Adrenal gland (tissue), 12 donors: Measurements from ENCODE around the gene FADS2. TPM values are rescaled to one million over a fixed set of nuclear protein-coding genes. Genes with fewer than 3 reads are reported as not detected.

Experiments used
- DNase-seq, 7 donors: peaks; one replicate each; pipeline ENCODE4 v3.0.0-alpha.2; 2019 to 2020
- H3K27ac ChIP-seq, 5 donors: fragments of 200-600 bp; sonication (generic) in 4 of 5; 1 replicate in 3 of 5; 2 replicates in 2 of 5; pipeline versions ENCODE4 v1.5.1 to v1.8.0; 2016 to 2020; ENCODE audit warnings: mild to moderate bottlenecking in 1 of 5
- H3K27me3 ChIP-seq: fragments of 200-600 bp; 2 replicates; pipeline ENCODE4 v1.8.0; 2021
- H3K36me3 ChIP-seq, 2 donors: fragments of 200-600 bp; replicated peaks in 1 of 2; 1 replicate in 1 of 2; 2 replicates in 1 of 2; pipeline versions ENCODE4 v1.5.1 to v1.8.0; 2018 to 2022
- H3K4me1 ChIP-seq, 2 donors: fragments of 200-600 bp; replicated peaks in 1 of 2; 1 replicate in 1 of 2; 2 replicates in 1 of 2; pipeline versions ENCODE4 v1.5.1 to v1.8.0; 2018 to 2021
- H3K4me3 ChIP-seq, 4 donors: fragments of 200-600 bp; sonication (generic) in 3 of 4; one replicate each; pipeline ENCODE4 v1.5.1; 2016 to 2018
- H3K9me3 ChIP-seq, 3 donors: fragments of 200-600 bp; sonication (generic) in 1 of 3; replicated peaks in 1 of 3; 1 replicate in 2 of 3; 2 replicates in 1 of 3; pipeline versions ENCODE4 v1.5.1 to v1.8.0; 2016 to 2021
- CTCF ChIP-seq, 6 experiments: fragments of 450-650 bp in 4 of 6; fragments of 200-600 bp in 2 of 6; sonication (generic) in 1 of 6; IDR thresholded peaks; 1 replicate in 5 of 6; 2 replicates in 1 of 6; pipeline versions ENCODE4 v1.5.1 to v1.8.0; 2016 to 2021; ENCODE audit warnings: antibody characterized with exemption in 6 of 6, mild to moderate bottlenecking in 2 of 6, moderate library complexity in 1 of 6
- POLR2A ChIP-seq, 2 donors: fragments of 450-650 bp; IDR thresholded peaks; one replicate each; pipeline ENCODE4 v1.6.1; 2017; ENCODE audit warnings: antibody characterized with exemption in 2 of 2, mild to moderate bottlenecking in 2 of 2, moderate library complexity in 1 of 2
- WGBS, 4 donors: extraction: QIAGEN DNeasy Blood & Tissue Kit in 2 of 4; methylation state at CpG; one replicate each; pipeline versions ENCODE4 v1.1.5 to v1.1.7; 2013 to 2017; 5-methylcytosine and 5-hydroxymethylcytosine counted together
- intact Hi-C, 2 donors: fragments of 100-400 bp; cut with DNase I; formaldehyde crosslinking; loops; one replicate each; pipeline versions ENCODE4 v1.14.1 to v1.15.0; 2022 to 2023
- polyA plus RNA-seq, 3 donors: library from polyadenylated mRNA; stranded (reverse); fragments of 200-250 nt in 2 of 3; fragments of 350-450 nt in 1 of 3; fragmentation: Illumina TruSeq in 1 of 3; extraction: RNeasy Lipid Tissue Mini Kit (QIAGEN cat#74804) in 1 of 3; gene quantifications; one replicate each; pipeline ENCODE4 v1.2.3, GENCODE V29; 2013 to 2014
- total RNA-seq, 9 donors: library from RNA; depleted of rRNA in 4 of 9; stranded (reverse); fragments of >200 nt in 4 of 9; fragments of 120-200 nt in 1 of 9; fragmentation: NEBNext Ultra II Directional in 1 of 9; extraction: Animal tissue kit (Norgen Biotek cat#: 25700) in 1 of 9; gene quantifications; one replicate each; pipeline versions ENCODE4 v1.1.0 to v1.2.4, GENCODE V29; 2013 to 2023
- donor health status: healthy with polysubstance abuse.
- donor health status: Bipolar disorder and iron deficiency.
- donor health status: DM: yes; HTN: yes; CAD: no.
- donor health status: DM: no; HTN: no; CAD: no.
- donor health status: DM: no; HTN: no; CAD: no.
- donor health status: DM: yes; HTN: yes; CAD: no.

The FADS2 gene
- total and polyA plus RNA-seq, 12 donors, result 134 to 1,327 (median 488) TPM

DNA sequence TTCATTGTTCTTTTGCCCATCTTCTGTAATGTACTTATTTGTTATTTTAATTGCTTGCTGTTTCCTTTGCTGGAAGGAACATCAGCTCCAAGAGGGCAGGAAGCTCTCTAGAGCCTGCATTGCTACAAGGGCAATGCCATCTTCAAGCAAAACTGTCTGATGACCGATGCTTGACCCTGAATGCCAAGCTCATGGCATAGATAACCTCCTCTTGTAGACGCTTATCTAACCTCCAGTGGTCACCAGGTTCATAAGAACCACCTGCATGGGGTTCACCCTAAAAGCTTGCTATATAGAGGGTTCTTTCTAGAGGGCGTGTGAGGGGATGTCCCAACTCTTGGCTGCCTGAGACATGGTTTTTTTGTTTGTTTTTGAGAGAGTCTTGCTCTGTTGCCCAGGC, 46.8 kb downstream of the FADS2 start:
- Histone ChIP-seq H3K27ac (no peak overlapping the region), H3K36me3 (no peaks in the 10 kb centered on the region)

DNA sequence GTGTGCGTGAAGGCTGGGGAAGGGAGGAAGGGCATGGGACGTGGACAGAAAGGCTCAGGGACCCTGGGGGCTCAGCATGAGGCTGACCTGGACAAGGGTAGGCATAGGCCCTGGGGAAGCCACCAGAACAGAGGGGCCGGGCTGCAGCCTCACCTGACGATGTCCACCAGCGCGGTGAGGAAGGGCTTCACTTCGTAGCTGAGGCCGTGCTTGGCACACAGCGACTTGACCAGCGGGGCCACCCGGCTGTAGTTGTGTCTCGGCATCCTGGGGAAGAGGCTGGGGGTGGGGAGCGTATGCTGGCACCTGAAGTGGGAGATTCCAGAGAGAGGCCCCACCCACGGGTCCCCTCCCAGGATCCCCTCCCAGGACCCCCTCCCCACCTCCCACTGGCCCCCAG, 47.6 kb downstream of the FADS2 start:
- no peak overlapping the region for H3K4me3 ChIP-seq
- TF ChIP-seq POLR2A (IDR thresholded peaks at IDR 0.05) (no peak), CTCF (IDR thresholded peaks at IDR 0.05) (no peak)
- WGBS, 4 donors, result 86 to 95% (median 92%) methylated on average over 5 to 14 of the region's 14 CpGs
- no peaks in the 10 kb centered on the region for H3K9me3 ChIP-seq
- H3K27me3 ChIP-seq, result no peaks in the 10 kb centered on the region
- H3K4me1 ChIP-seq, result peaks cover 6 to 7% of the 10 kb centered on the region in 2 donors
- no peaks in the 10 kb centered on the region for H3K36me3 ChIP-seq
- intact Hi-C loops, result loop anchor here in 1 of 2 donors (5.0 kb wide), 1 partner anchor 78 kb away; no protein-coding TSS in a partner anchor
- no peak for DNase-seq
- no peak overlapping the region for H3K27ac ChIP-seq

More for the DNA sequence above, 46.8 kb downstream of the FADS2 start:
- intact Hi-C loops, result loop anchor here in 1 of 2 donors (5.0 kb wide), 1 partner anchor 78 kb away; no protein-coding TSS in a partner anchor
- no peak for TF ChIP-seq POLR2A (IDR thresholded peaks at IDR 0.05)
- TF ChIP-seq CTCF (IDR thresholded peaks at IDR 0.05), result no peak
- H3K27me3 ChIP-seq, result no peaks in the 10 kb centered on the region
- DNase-seq, result no peak
- H3K9me3 ChIP-seq, result no peaks in the 10 kb centered on the region
- peaks cover 6 to 7% of the 10 kb centered on the region in 2 donors for H3K4me1 ChIP-seq
- 54 to 85% (median 66%) methylated on average over 3 of the region's 3 CpGs for WGBS, 4 donors
- H3K4me3 ChIP-seq, result no peak overlapping the region

DNA sequence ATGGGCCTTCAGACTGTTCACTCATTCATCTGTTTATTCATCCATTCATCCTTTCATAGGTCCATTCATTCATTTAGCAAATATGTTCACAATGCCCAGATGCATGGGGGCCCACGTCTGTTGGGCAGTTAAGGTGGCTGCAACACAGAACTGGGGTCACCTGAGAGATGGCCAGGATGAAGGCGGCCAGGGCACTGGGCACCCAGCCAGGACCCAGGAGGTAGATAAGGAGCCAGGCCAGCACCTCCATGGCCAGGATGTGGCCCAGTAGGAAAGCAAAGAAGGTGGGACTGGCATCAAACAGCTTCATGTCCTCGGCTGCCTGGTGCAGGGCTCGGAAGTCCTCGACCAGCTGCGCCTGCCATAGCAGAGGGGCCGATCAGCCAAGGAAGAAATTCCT, 51.1 kb downstream of the FADS2 start:
- H3K9me3 ChIP-seq, result no peaks in the 10 kb centered on the region
- H3K27ac ChIP-seq, result no peak overlapping the region
- no peaks in the 10 kb centered on the region for H3K4me1 ChIP-seq
- intact Hi-C loops, result loop anchor here in 1 of 2 donors (5.0 kb wide), 1 partner anchor 82 kb away; no protein-coding TSS in a partner anchor
- TF ChIP-seq CTCF (IDR thresholded peaks at IDR 0.05) (no peak), POLR2A (IDR thresholded peaks at IDR 0.05) (no peak)
- DNase-seq, result no peak
- no peaks in the 10 kb centered on the region for H3K27me3 ChIP-seq
- WGBS, 4 donors, result 89 to 95% (median 93%) methylated on average over 2 to 7 of the region's 7 CpGs
- H3K4me3 ChIP-seq, result no peak overlapping the region
- H3K36me3 ChIP-seq, result no peaks in the 10 kb centered on the region

GRCh38 chr11:61880031-61880430, 51.9 kb downstream of the FADS2 start:
- intact Hi-C loops, result no loop called here
- DNase-seq, result no peak
- H3K27me3 ChIP-seq, result no peaks in the 10 kb centered on the region
- H3K27ac ChIP-seq, result no peak overlapping the region
- TF ChIP-seq POLR2A (IDR thresholded peaks at IDR 0.05) (no peak), CTCF (IDR thresholded peaks at IDR 0.05) (no peak)
- no peaks in the 10 kb centered on the region for H3K36me3 ChIP-seq
- H3K4me3 ChIP-seq, result no peak overlapping the region
- H3K4me1 ChIP-seq, result no peaks in the 10 kb centered on the region
- 87 to 96% (median 93%) methylated on average over 8 to 11 of the region's 11 CpGs for WGBS, 4 donors
- no peaks in the 10 kb centered on the region for H3K9me3 ChIP-seq
